Activated CD4-positive, CD25-positive, alpha-beta regulatory T cell treated with anti-CD3 and anti-CD28 coated beads, Interleukin-2, amount 50 U/mL, for 72 hours (primary cell): Measurements from ENCODE around the gene YARS1.
A peak's percentile ranks its signal among the peaks of the same experiment; 100 is the strongest.

ENCODE experiments used
- DNase-seq: peaks from one replicate; pipeline ENCODE4 v3.0.0; 2021

Gene YARS1

DNA sequence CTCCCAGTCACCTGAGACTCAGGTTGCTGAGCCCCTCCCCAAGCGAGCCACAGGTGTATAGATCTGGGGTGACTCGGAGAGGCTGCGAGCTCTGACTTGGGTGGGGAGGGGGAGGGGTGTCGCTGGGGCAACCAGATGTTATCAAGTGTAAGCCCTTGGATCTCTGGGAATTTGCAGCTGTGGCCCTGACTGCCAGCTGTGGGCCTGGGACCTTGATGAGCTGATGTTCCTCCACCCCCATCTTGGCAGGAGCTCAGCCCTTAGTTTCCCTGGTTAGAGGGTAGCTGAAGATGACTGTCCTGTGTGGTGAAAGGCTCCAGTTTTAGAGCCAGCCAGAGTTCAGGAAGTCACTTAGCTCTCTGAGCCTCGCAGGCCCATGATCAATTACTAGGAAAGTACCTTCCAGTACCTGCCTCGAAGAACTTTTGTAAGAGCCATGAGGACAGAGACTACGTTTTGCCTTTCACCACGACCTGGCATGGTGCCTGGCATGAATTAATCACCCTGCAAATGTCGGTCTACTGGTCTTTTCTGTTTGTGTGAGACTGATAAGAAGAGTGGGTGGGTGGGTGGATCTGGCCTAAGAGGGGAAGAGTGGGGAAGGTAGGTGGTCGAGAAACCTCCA lies 55.8 kb downstream of the YARS1 start:
- no peak for DNase-seq

DNA sequence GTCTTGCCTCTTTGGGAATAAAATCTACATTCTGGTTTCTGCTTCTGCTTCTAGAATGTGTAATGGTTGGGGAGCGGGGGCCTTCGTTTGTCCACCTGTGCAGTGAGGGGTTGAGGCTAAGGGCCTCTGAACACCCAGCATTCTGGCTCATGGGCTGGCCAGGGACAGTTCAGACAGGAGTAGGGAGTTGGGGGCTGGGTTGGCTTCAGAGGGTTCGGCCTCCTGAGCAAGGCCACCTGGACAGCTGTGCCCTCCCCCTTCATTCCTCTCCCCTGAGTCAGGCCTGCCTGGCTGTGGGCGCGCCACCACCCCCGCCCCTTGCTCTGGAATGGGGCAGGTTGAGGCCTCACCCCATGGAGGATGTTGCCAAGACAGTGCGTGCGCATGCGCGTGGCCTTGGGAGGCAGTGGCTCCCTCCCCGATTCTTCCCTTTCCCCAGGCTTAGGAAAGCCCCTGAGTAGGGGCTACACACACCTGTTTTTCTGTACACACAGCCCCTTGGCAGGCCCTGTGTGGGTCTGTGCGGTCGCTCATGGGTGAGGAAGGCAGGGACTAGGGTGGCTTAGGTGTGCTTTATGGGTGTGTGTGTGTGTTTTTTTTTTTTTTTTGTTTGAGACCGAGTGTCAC lies 57.0 kb downstream of the YARS1 start:
- DNase-seq: no peak

GRCh38 chr1:32759521-32759981 lies 57.6 kb downstream of the YARS1 start:
- no peak for DNase-seq

- DNase-seq: no peak
Measured at GRCh38 chr1:32758795-32759430, 58.2 kb downstream of the YARS1 start.

DNA sequence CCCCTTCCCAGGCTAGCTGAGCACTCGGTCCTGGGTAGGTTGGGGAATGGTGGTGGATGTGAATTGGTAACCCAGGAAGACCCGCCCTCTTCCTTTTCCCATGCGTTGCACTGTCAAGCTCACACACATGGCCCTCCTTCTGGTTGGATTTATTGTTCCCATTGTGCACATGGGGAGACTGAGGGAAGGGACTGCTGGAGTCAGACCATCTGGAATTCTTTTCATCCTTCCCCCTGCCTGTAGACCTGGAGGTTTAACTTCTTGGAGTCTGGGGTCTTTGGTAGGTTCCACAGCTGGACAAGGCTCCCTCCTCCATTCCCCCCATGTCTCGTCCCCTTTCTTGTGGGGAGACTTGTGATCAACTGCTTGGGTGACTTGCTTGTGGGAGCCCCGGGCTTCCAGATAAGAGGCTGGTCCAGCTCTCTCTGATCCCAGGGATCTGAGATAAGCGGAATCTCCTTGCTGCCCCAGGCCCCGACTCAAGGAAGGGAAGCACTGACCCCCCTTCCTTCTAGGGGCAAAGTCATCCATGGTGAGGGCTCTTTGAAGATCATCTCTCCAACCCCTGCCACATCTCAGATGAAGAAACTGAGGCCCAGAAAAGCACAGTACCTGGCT lies 58.9 kb downstream of the YARS1 start:
- DNase-seq: no peak

DNA sequence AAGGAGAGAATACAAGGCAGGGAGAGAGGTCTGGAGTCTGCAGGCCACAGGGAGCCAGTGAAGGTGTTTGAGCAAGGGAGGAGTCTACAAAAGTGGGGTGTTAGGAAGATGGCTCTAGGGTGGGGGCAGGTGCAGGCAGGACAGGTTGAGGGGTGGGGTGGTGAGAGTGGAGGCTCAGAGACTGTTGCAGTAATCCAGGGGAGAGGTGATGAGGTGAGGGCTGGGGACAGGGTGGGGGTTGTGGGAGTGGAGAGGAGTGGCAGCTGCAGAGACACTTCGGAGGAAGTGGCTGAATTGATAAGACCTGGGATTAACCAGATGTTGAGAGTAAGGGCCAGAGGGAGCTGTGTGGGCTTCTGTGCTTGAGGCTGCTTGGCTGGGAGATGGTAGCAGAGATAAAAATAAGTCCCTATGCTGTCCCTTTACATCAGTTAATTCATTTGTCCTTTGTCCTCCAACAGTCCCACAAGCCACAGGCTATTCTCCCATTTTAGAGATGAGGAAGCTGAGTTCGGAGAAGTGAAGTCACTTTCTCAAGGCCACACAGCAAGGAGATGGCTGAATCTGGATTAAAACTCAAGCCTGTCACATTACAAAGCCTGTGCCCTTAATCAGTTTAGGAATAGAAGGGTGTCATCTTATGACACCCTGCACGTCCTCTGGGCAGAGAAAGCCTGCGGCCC lies 59.8 kb downstream of the YARS1 start:
- no peak for DNase-seq

- no peak for DNase-seq
Measured at GRCh38 chr1:32755810-32756159, 61.4 kb downstream of the YARS1 start.

GRCh38 chr1:32755098-32755809 lies 61.9 kb downstream of the YARS1 start:
- DNase-seq: no peak

DNA sequence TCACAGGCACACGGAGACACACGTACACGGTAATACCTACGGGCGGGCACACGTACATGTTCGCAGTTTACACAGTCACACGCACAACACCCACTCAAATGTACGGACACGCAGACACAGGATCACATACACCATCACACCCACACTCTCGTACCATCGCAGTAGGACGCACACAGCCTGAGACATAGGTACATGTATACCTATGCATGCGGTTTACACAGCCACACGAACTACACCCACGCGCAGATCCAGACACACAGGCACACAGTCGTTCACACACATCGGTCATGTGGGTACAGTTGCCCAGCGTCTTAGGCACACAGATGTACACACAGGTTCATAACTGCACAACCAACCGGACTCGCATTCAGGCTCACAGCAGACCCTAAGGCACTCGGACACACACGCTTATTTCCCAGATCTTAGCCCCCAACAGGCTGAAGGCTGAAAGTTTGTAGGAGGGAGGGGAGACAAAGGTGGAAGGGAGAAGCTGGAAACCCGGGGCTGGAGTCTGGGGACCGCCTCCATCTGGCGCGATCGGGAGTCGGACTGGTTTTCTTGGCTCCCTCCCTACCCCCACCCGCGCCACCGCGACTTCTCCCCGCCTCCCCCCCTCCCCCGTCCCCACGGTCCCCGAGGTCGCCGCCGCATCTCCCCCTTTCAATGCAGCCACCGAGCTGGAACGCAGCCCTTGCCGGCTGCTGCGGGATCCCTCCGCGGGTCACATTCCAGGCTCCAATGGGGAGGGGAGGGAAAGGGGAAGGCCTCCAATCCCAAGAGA lies 62.7 kb downstream of the YARS1 start:
- no peak for DNase-seq

DNA sequence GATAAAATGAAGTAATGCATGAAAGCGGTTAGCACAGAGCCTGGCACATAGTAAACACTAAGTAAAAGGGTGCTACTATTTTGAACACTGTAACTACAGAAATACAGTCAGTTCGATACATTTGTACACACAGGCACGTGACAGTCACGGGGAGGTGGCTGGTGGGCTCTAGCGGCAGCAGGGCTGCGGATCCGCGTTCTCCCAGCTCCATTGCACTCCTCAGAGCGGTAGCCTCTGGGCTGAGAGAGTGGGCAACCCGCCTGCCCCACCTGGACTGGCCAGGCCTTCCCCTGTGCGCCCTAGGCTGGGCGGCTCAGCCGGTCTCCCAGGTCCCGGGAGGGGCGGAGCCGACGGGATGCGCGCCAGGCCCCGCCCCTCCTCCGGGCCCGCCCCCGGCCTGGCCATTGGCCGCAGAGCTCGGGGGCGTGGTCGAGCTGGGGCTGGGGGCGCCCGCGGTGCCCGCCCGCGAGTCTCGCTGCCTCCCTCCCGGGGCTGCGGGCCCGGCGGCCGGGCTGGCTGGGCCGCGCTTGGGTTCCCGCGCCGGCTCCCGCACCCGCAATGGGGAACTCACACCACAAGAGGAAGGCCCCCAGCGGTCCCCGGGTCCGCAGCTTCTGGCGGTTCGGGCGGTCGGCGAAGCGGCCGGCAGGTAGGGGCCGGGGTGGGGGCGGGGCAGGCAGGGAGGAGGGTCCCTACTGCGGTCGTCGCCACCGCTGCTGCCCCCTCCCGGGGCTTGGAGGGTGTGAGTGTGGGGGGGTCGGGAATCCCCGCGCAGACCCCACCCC lies 63.4 kb downstream of the YARS1 start:
- peak; percentile 76 for DNase-seq

- no peak for DNase-seq
Measured at GRCh38 chr1:32749771-32750170, 67.4 kb downstream of the YARS1 start.

DNA sequence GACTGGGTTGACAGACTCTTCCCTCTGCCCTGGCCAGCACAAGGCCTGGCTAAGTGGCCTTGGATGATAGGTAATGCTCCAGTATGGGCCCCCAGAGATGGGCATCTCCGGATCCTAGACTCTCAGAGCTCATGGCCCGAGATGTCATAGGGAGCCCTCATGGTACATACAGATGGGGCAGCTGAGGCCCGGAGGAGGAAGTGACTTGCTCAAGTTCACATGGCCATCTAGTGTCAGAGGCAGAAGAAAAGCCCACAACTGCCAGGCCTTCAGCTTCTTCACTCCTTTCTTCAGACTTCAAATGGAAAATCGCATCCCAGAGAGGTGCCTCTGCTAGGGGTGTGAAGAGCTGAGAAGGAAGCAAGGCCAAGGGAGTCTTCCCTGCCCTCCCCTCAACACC lies 67.8 kb downstream of the YARS1 start:
- DNase-seq: no peak

DNA sequence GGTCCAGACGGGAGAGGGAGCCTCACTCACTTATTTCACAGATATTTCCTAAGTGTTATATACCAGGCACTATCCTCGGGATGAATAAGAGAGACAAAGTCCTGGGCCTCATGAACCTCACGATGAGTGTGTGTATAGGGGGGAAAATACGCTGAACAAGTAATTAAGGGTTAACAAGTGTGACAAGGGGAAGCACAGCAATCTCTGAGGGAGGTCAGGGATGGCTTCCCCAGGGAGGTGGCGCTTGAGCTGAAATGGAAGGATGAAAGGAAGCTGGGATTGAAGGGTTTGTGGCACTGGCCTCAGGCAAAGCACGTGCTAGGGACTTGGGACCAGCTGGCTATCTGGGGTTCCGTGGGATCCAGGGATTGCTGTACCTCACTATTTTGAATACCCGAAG lies 68.2 kb downstream of the YARS1 start:
- DNase-seq: no peak

GRCh38 chr1:32748348-32748747 lies 68.8 kb downstream of the YARS1 start:
- DNase-seq: no peak

DNA sequence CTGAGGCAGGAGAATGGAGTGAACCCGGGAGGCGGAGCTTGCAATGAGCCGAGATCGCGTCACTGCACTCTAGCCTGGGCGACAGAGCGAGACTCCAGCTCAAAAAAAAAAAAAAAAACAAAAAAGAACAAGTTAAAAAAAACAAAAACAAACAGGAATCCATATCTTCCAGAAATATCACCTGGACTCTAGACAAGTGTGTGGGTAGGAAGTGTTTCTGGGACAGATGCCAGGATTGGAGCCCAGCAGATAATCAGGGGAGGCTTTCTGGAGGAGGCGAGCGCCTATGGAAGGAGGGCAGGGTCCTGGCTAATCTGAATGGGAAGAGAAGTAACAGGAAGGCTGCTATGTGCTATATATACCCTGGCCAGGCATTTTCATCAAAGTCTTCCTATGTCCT lies 71.0 kb downstream of the YARS1 start:
- no peak for DNase-seq

GRCh38 chr1:32744071-32744425 lies 73.1 kb downstream of the YARS1 start:
- no peak for DNase-seq

DNA sequence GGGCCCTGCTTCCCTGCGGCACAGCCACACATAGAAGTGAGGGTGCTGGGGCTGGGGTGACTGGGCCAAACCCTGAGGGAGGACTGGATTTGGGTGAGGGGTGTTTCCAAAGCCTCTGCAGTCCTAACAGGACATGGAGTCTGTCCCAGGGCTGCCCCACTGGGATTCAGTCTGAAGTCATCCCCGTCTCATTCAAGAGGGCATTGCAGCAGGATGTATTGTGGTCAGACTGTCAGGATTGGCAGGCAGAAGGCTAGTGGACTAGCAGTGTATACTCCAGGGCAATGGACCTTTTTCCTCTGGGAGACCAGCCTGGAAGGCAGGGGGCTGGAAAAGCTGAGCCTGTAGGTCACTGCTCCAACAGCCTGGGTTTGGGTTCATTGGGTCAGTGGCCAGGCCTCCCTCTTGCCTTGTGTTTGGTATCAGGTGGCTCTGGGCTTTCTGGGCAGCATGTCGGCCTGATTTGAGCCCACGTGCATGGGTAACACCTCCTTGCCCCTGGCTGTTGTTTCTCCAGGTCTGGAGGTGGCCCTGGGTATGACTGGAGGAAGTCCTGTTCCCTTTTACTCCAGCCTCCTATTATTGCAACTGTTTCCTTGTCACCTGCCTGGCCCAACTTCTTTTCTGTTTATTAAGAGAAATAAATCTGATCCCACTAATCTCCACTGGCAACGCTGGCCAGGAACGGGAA lies 73.6 kb downstream of the YARS1 start:
- no peak for DNase-seq

DNA sequence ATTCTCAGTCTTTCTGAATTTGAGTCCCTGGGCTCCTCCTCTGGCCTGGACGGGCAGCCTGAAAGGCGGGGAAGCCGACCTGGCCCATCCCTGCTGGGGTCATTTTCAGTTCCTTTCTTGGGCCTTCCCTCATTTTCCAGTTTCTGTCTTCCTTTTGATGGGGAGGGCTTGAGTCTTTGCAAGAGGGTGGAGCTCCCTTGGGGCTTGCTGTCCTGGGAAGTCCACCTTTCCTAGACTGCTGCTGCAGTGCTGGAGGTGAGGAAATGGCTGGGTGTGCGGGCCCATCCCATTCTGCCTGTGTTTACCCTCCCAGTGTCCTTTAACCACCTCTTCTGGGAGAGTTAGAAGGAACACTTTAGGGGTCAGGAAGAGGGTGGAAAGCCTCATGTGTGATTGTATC lies 74.2 kb downstream of the YARS1 start:
- DNase-seq: no peak

- DNase-seq: no peak
Measured at GRCh38 chr1:32742199-32742947, 74.8 kb downstream of the YARS1 start.
